ENCODE results near the gene TSPO2. TPM values are rescaled to one million over a fixed set of nuclear protein-coding genes. Genes with fewer than 3 reads are reported as not detected.

TSPO2 gene
- total and polyA plus RNA-seq, 2 donors (not counting 3 experiments of a cell fraction or from before 2014, with no cell fraction given): not detected

DNA sequence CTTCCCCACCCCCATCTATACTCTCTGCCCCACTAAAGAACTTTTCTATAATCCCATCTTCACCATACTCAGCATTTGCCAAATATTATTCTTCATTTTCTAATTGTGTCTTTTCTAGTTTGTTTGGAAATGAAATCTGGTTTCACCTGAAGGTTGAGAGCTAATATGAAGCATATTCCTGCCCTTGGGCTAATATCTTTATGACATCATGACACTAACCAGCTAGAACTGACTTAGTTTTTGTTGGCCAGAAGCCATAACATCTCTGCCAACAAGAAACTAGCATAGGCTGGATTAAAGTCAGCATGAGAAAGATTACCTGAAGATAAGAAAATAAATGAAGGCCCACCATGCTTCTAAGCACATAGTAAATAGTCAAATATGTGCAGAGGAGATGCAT, 20.0 kb upstream of the TSPO2 start:
- no peak overlapping the region for H3K9ac ChIP-seq (replicated peaks; ENCODE audit: extremely low read depth, insufficient read depth, low read length)

DNA sequence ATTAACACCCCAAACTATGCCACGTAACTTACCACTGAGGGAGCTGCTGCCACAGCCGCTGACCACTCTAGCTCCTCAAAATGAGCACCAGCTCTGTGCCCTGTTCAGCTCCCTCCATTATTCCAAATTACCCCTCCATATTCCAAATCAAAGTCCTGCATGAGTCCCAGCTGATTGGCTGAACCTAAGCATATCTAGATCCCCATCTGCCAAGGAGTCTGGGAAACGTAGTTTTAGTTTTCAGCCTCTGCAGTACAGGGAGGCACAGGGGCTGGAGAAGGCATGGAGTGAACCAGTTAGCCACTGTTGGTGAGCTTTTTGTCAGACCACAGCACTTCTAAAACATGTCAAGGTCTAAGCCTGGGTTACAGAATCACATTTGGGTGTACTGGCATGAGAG, 19.2 kb upstream of the TSPO2 start:
- H4K20me1 ChIP-seq (replicated peaks; ENCODE audit: control insufficient read depth, extremely low read depth, insufficient read depth, low read length): no peaks in the 10 kb centered on the region
- H3K4me3 ChIP-seq (replicated peaks in 1 of 3; ENCODE audit: insufficient read depth in 1 of 3, low read depth in 1 of 3, low read length in 3 of 3): no peak overlapping the region
- dilution Hi-C loops (cut with MboI; ENCODE audit: extremely low pct_ligation_motif_present, low sequenced_read_pairs) (no loop called here), intact Hi-C loops (cut with micrococcal nuclease) (no loop called here)
- POLR2A ChIA-PET: no interaction called here
- no peaks in the 10 kb centered on the region for H3K79me2 ChIP-seq (ENCODE audit: control insufficient read depth, insufficient read depth, low read length)
- no peaks in the 10 kb centered on the region for H3K9me1 ChIP-seq (replicated peaks; ENCODE audit: control insufficient read depth, extremely low read depth, insufficient read depth, low read length)
- FAIRE-seq (no peak), DNase-seq (ENCODE audit: low read depth, low spot score) (no peak)
- no peaks in the 10 kb centered on the region for H3K9me3 ChIP-seq (replicated peaks; ENCODE audit: control insufficient read depth, insufficient read depth, low read length)
- BruUV-seq (replicated peaks): no TSS peak
- H3K9ac ChIP-seq (replicated peaks; ENCODE audit: extremely low read depth, insufficient read depth, low read length): no peak overlapping the region
- no peaks in the 10 kb centered on the region for H3K36me3 ChIP-seq (ENCODE audit: control insufficient read depth in 2 of 2, extremely low read depth in 1 of 2, insufficient read depth in 2 of 2, low read length in 2 of 2)
- TF ChIP-seq FOS (IDR thresholded peaks at IDR 0.05; ENCODE audit: borderline replicate concordance, insufficient read depth, low read length) (no peak), GATA2 (IDR thresholded peaks at IDR 0.05; ENCODE audit: insufficient read depth, insufficient read length, low read depth, low read length) (peak; percentile 11), MAX (IDR thresholded peaks at IDR 0.05; ENCODE audit: insufficient read depth, insufficient read length) (no peak), MYC (IDR thresholded peaks at IDR 0.05; ENCODE audit: low read depth, low read length) (no peak)
- CTCF ChIA-PET: interaction anchor here (4.2 kb wide), 1 partner anchor 128 kb away, joined by 20 read pairs; no protein-coding TSS in a partner anchor
- H3K27me3 ChIP-seq (ENCODE audit: control insufficient read depth in 2 of 2, insufficient read depth in 2 of 2, low read length in 2 of 2): no peaks in the 10 kb centered on the region
- H3K4me2 ChIP-seq (ENCODE audit: insufficient read depth, low read length): no peak overlapping the region
- H3K27ac ChIP-seq (ENCODE audit: insufficient read depth, low read depth, low read length): no peak overlapping the region
- peaks cover 3% of the 10 kb centered on the region for H3K4me1 ChIP-seq (ENCODE audit: control insufficient read depth, extremely low read depth, insufficient read depth, low read length)
- no peak overlapping the region for H2AFZ ChIP-seq (ENCODE audit: low read depth, low read length)

More for the DNA sequence above, 20.0 kb upstream of the TSPO2 start:
- dilution Hi-C loops (cut with MboI; ENCODE audit: extremely low pct_ligation_motif_present, low sequenced_read_pairs) (no loop called here), intact Hi-C loops (cut with micrococcal nuclease) (no loop called here)
- Histone ChIP-seq H2AFZ (ENCODE audit: low read depth, low read length) (no peak overlapping the region), H4K20me1 (replicated peaks; ENCODE audit: control insufficient read depth, extremely low read depth, insufficient read depth, low read length) (no peaks in the 10 kb centered on the region), H3K4me1 (ENCODE audit: control insufficient read depth, extremely low read depth, insufficient read depth, low read length) (no peaks in the 10 kb centered on the region), H3K79me2 (ENCODE audit: control insufficient read depth, insufficient read depth, low read length) (no peaks in the 10 kb centered on the region), H3K9me1 (replicated peaks; ENCODE audit: control insufficient read depth, extremely low read depth, insufficient read depth, low read length) (no peaks in the 10 kb centered on the region), H3K4me2 (ENCODE audit: insufficient read depth, low read length) (no peak overlapping the region), H3K27me3 (ENCODE audit: control insufficient read depth in 2 of 2, insufficient read depth in 2 of 2, low read length in 2 of 2) (peaks cover 0 to 2% of the 10 kb centered on the region in 2 experiments), H3K27ac (ENCODE audit: insufficient read depth, low read depth, low read length) (no peak overlapping the region), H3K4me3 (replicated peaks in 1 of 3; ENCODE audit: insufficient read depth in 1 of 3, low read depth in 1 of 3, low read length in 3 of 3) (no peak overlapping the region), H3K36me3 (ENCODE audit: control insufficient read depth in 2 of 2, extremely low read depth in 1 of 2, insufficient read depth in 2 of 2, low read length in 2 of 2) (no peaks in the 10 kb centered on the region), H3K9me3 (replicated peaks; ENCODE audit: control insufficient read depth, insufficient read depth, low read length) (no peaks in the 10 kb centered on the region)
- BruUV-seq (replicated peaks): no TSS peak
- FAIRE-seq: peak; percentile 62
- DNase-seq (ENCODE audit: low read depth, low spot score): peak; percentile 51
- ChIA-PET CTCF (interaction anchor here (4.2 kb wide), 1 partner anchor 127 kb away, joined by 20 read pairs; no protein-coding TSS in a partner anchor), POLR2A (no interaction called here)
- no peak for TF ChIP-seq EZH2 (IDR thresholded peaks at IDR 0.05; ENCODE audit: borderline replicate concordance, low read depth, low read length, severe bottlenecking)
- no peak for TF ChIP-seq MAX (IDR thresholded peaks at IDR 0.05; ENCODE audit: insufficient read depth, insufficient read length)
- TF ChIP-seq JUN (IDR thresholded peaks at IDR 0.05; ENCODE audit: borderline replicate concordance, insufficient read depth, insufficient read length, low read depth): no peak
